H1 (cell line): Measurements from ENCODE around the gene SNW1. TPM values are rescaled to one million over a fixed set of nuclear protein-coding genes. Genes with fewer than 3 reads are reported as not detected.

ENCODE experiments used
- CTCF ChIA-PET: fragments of 300-600 bp; sonication (Branson Sonifier 250); formaldehyde crosslinking; loops from one replicate; lab custom pipeline; 2021; ENCODE audit not compliant: partially characterized antibody; lab: Charles Lee
- POLR2A ChIA-PET: fragments of 300-600 bp; sonication (Branson Sonifier 250); formaldehyde crosslinking; loops from one replicate; lab custom pipeline; 2021; ENCODE audit warnings: inconsistent platforms; ENCODE audit not compliant: partially characterized antibody; lab: Charles Lee
- DNase-seq, 2 experiments: peaks; one replicate each; pipeline versions ENCODE4 v3.0.0 to v3.0.0-alpha.2; 2010 to 2022; ENCODE audit warnings: low spot score in 2 of 2, low read depth in 1 of 2, mixed read lengths in 1 of 2
- FAIRE-seq: peaks from 2 replicates; lab custom pipeline; 2011; peaks lifted over from hg19 to GRCh38; lab: Jason Lieb, UNC
- H2AFZ ChIP-seq: 2 replicates; pipeline ENCODE4 v1.8.1; 2012; ENCODE audit warnings: low read length, inconsistent platforms
- H2AK5ac ChIP-seq: 2 replicates; pipeline ENCODE4 v1.6.1; 2013; ENCODE audit warnings: low read depth, low read length
- H2BK120ac ChIP-seq: replicated peaks from 2 replicates; pipeline ENCODE3; 2013; ENCODE audit warnings: low read depth, low read length, inconsistent platforms
- H2BK12ac ChIP-seq: 2 replicates; pipeline ENCODE4 v1.6.1; 2013; ENCODE audit warnings: low read depth, low read length
- H2BK15ac ChIP-seq: 2 replicates; pipeline ENCODE4 v1.6.1; 2013; ENCODE audit warnings: low read length
- H2BK20ac ChIP-seq: 2 replicates; pipeline ENCODE4 v1.6.1; 2013; ENCODE audit warnings: low read length
- H2BK5ac ChIP-seq: 2 replicates; pipeline ENCODE4 v1.6.1; 2013; ENCODE audit warnings: low read depth, low read length
- H3K14ac ChIP-seq: 2 replicates; pipeline ENCODE4 v1.6.1; 2013; ENCODE audit warnings: inconsistent platforms; ENCODE audit not compliant: insufficient read length
- H3K18ac ChIP-seq: 2 replicates; pipeline ENCODE4 v1.6.1; 2013; ENCODE audit warnings: low read length; ENCODE audit errors: extremely low read depth
- H3K23ac ChIP-seq: 2 replicates; pipeline ENCODE4 v1.6.1; 2013; ENCODE audit warnings: inconsistent platforms; ENCODE audit not compliant: insufficient read length
- H3K23me2 ChIP-seq: 2 replicates; pipeline ENCODE4 v1.6.1; 2013; ENCODE audit warnings: low read depth, low read length
- H3K27ac ChIP-seq: 2 replicates; pipeline ENCODE4 v1.6.1; 2011; ENCODE audit warnings: low read depth, low read length, inconsistent platforms
- H3K27me3 ChIP-seq, 4 experiments: replicated peaks in 1 of 4; 1 replicate in 1 of 4; 2 replicates in 3 of 4; pipeline versions ENCODE4 v1.6.1 to v1.8.1; 2011 to 2013; ENCODE audit warnings: low read length in 3 of 4, mild to moderate bottlenecking in 3 of 4, inconsistent platforms in 2 of 4, mixed read lengths in 2 of 4, moderate library complexity in 1 of 4; ENCODE audit not compliant: control insufficient read depth in 3 of 4, insufficient read depth in 3 of 4; ENCODE audit errors: extremely low read depth in 1 of 4
- H3K36me3 ChIP-seq, 4 experiments: 2 replicates each; pipeline versions ENCODE4 v1.6.1 to v1.8.1; 2011 to 2013; ENCODE audit warnings: mild to moderate bottlenecking in 4 of 4, low read length in 3 of 4, moderate library complexity in 2 of 4, control low read depth in 1 of 4, inconsistent platforms in 1 of 4; ENCODE audit not compliant: insufficient read depth in 4 of 4, control insufficient read depth in 2 of 4
- H3K4ac ChIP-seq: replicated peaks from 2 replicates; pipeline ENCODE3; 2013; ENCODE audit warnings: low read length, low read depth, mixed read lengths, inconsistent platforms; ENCODE audit not compliant: insufficient read length
- H3K4me1 ChIP-seq, 4 experiments: replicated peaks in 1 of 4; 1 replicate in 1 of 4; 2 replicates in 3 of 4; pipeline versions ENCODE4 v1.6.1 to v1.8.1; 2011 to 2013; ENCODE audit warnings: low read length in 3 of 4, inconsistent platforms in 2 of 4, mixed read lengths in 1 of 4; ENCODE audit not compliant: insufficient read depth in 4 of 4, control insufficient read depth in 3 of 4
- H3K4me2 ChIP-seq, 2 experiments: 2 replicates each; pipeline versions ENCODE4 v1.6.1 to v1.8.1; 2011 to 2013; ENCODE audit warnings: low read depth in 2 of 2, low read length in 2 of 2, control low read depth in 1 of 2, inconsistent platforms in 1 of 2, mild to moderate bottlenecking in 1 of 2; ENCODE audit not compliant: insufficient read depth in 1 of 2
- H3K4me3 ChIP-seq, 4 experiments: fragments of 200-600, 300-600 bp in 1 of 4; sonication (generic), shearing (Covaris generic), sonication (Bioruptor Twin) in 1 of 4; 2 replicates each; pipeline versions ENCODE4 v1.5.1 to v1.8.1; 2011 to 2016; ENCODE audit warnings: low read length in 4 of 4, low read depth in 3 of 4, control low read depth in 2 of 4, inconsistent platforms in 2 of 4, mild to moderate bottlenecking in 2 of 4, mixed read lengths in 1 of 4, moderate library complexity in 1 of 4; ENCODE audit not compliant: insufficient read depth in 2 of 4; ENCODE audit errors: extremely low read depth in 1 of 4
- H3K56ac ChIP-seq: replicated peaks from 2 replicates; pipeline ENCODE3; 2013; ENCODE audit warnings: low read depth, mild to moderate bottlenecking, mixed read lengths, low read length, inconsistent platforms; ENCODE audit not compliant: insufficient read length
- H3K79me1 ChIP-seq: 2 replicates; pipeline ENCODE4 v1.6.1; 2013; ENCODE audit warnings: low read depth, low read length, control low read depth
- H3K79me2 ChIP-seq, 2 experiments: 2 replicates each; pipeline versions ENCODE4 v1.6.1 to v1.8.1; 2012 to 2013; ENCODE audit warnings: low read length in 2 of 2, mild to moderate bottlenecking in 2 of 2, inconsistent platforms in 1 of 2; ENCODE audit not compliant: insufficient read depth in 2 of 2, control insufficient read depth in 1 of 2
- H3K9ac ChIP-seq, 4 experiments: replicated peaks in 1 of 4; 1 replicate in 1 of 4; 2 replicates in 3 of 4; pipeline versions ENCODE4 v1.6.1 to v1.8.1; 2011 to 2013; ENCODE audit warnings: low read depth in 3 of 4, low read length in 3 of 4, control low read depth in 2 of 4, mild to moderate bottlenecking in 2 of 4, moderate library complexity in 2 of 4, inconsistent platforms in 1 of 4; ENCODE audit errors: extremely low read depth in 1 of 4
- H3K9me3 ChIP-seq, 2 experiments: 2 replicates each; pipeline versions ENCODE4 v1.6.1 to v1.8.1; 2012 to 2013; ENCODE audit warnings: mild to moderate bottlenecking in 2 of 2, moderate library complexity in 2 of 2, control low read depth in 1 of 2, inconsistent platforms in 1 of 2, low read depth in 1 of 2, low read length in 1 of 2, mixed read lengths in 1 of 2; ENCODE audit not compliant: insufficient read depth in 2 of 2
- H4K20me1 ChIP-seq, 2 experiments: replicated peaks in 1 of 2; 2 replicates each; pipeline versions ENCODE3 to v1.8.1; 2011 to 2013; ENCODE audit warnings: inconsistent platforms in 2 of 2, low read length in 2 of 2, mild to moderate bottlenecking in 1 of 2; ENCODE audit not compliant: insufficient read depth in 2 of 2, control insufficient read depth in 1 of 2
- H4K5ac ChIP-seq: 2 replicates; pipeline ENCODE4 v1.6.1; 2013; ENCODE audit warnings: low read length, low read depth, mixed read lengths, inconsistent platforms; ENCODE audit not compliant: insufficient read length
- H4K8ac ChIP-seq: 2 replicates; pipeline ENCODE4 v1.8.0; 2013; ENCODE audit warnings: mild to moderate bottlenecking, moderate library complexity, low read length, inconsistent platforms; ENCODE audit not compliant: insufficient read depth; ENCODE audit errors: extremely low read depth
- H4K91ac ChIP-seq: replicated peaks from 2 replicates; pipeline ENCODE3; 2013; ENCODE audit warnings: low read length, mixed read lengths, inconsistent platforms; ENCODE audit not compliant: insufficient read length
- ASH2L ChIP-seq: fragments of 200-600, 300-600 bp; sonication (generic); IDR thresholded peaks from one replicate; pipeline ENCODE4 v1.7.1; 2017; ENCODE audit warnings: low read length
- BRCA1 ChIP-seq: IDR thresholded peaks from 2 replicates; pipeline ENCODE4 v1.6.1; 2012; ENCODE audit warnings: low read depth, low read length, improper control_type of control experiment
- NANOG ChIP-seq: IDR thresholded peaks from 2 replicates; pipeline ENCODE4 v1.6.1; 2011; ENCODE audit warnings: low read length, low read depth, mild to moderate bottlenecking, inconsistent platforms; ENCODE audit not compliant: insufficient read depth, poor library complexity, severe bottlenecking
- RAD21 ChIP-seq, 2 experiments: IDR thresholded peaks in 1 of 2; conservative IDR thresholded peaks in 1 of 2; 2 replicates each; pipeline ENCODE4 v1.6.1; 2011; ENCODE audit warnings: low read depth in 2 of 2, low read length in 2 of 2, improper control_type of control experiment in 1 of 2, inconsistent platforms in 1 of 2, mild to moderate bottlenecking in 1 of 2, moderate library complexity in 1 of 2
- RNF2 ChIP-seq: fragments of 200-900, 300-1000 bp; sonication (generic); IDR thresholded peaks from 2 replicates; pipeline ENCODE4 v1.7.1; 2016; ENCODE audit warnings: borderline replicate concordance, low read depth, mild to moderate bottlenecking, antibody characterized with exemption, low read length; ENCODE audit not compliant: poor library complexity, severe bottlenecking; ENCODE audit errors: missing control alignments
- TEAD4 ChIP-seq: IDR thresholded peaks from 2 replicates; pipeline ENCODE4 v1.6.1; 2012; ENCODE audit warnings: low read depth, low read length, inconsistent platforms, mixed read lengths
- WGBS, 2 experiments: shearing (Covaris generic) in 1 of 2; methylation state at CpG; one replicate each; pipeline versions ENCODE4 v1.1.6 to v1.1.7; 2013 to 2015; ENCODE audit warnings: low lambda C conversion rate in 2 of 2, mixed read lengths in 2 of 2, inconsistent platforms in 1 of 2, low coverage in 1 of 2, missing lambda C conversion rate in 1 of 2; ENCODE audit not compliant: insufficient replicate concordance in 2 of 2, insufficient coverage in 1 of 2, insufficient read length in 1 of 2; ENCODE audit errors: extremely low coverage in 1 of 2, missing lambda C conversion rate in 1 of 2; 5-methylcytosine and 5-hydroxymethylcytosine counted together
- polyA plus RNA-seq, 7 experiments: library from polyadenylated mRNA; depleted of rRNA in 3 of 7; stranded (reverse) in 5 of 7; unstranded in 2 of 7; fragments of >200 nt in 5 of 7; fragments of 200-250 nt in 2 of 7; gene quantifications; 1 replicate in 5 of 7; 2 replicates in 1 of 7; 4 replicates in 1 of 7; pipeline versions ENCODE4 v1.2.1 to v1.2.3, GENCODE V29; 2011 to 2013; ENCODE audit warnings: missing spikeins in 2 of 7, mixed read lengths in 2 of 7
- total RNA-seq: library from RNA; stranded (reverse); fragmentation: NEBNext Ultra II Directional; extraction: Animal tissue kit (Norgen Biotek cat#: 25700); gene quantifications from 2 replicates; pipeline ENCODE4 v1.2.1, GENCODE V29; 2021

The SNW1 gene
- total and polyA plus RNA-seq, 2 of the 8 experiments (the other 6 are each of a cell fraction or from before 2014, with no cell fraction given) = 13.2 to 79.2 TPM

DNA sequence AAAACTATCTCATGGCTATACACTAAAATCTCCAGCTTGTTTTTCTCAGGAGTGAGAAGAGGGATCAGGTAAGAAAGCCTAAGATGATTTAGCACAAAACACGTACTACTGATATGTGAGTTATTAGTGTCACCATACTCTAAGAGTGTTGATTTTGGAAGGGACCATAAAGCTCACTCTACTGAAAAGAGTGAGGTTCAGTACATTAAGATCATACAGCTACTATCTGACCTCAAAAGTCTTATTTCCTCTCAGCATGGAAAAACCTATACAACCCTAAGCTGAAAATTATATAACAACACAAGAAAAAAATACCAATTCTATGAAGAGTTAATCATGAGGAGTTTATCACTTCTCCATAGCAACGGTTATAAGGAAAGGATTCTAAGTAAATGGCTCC is 19.5 kb downstream of the SNW1 start:
- Histone ChIP-seq H3K18ac (no peak overlapping the region), H2BK15ac (no peak overlapping the region), H3K4me1 (no peaks in the 10 kb centered on the region), H3K9ac (no peak overlapping the region), H3K79me2 (peaks cover 0 to 4% of the 10 kb centered on the region in 2 experiments; a peak in 1 of 4 replicates), H4K20me1 (no peaks in the 10 kb centered on the region), H2BK5ac (no peak overlapping the region), H2BK120ac (no peak overlapping the region), H3K23me2 (no peaks in the 10 kb centered on the region), H3K27ac (no peak overlapping the region), H3K36me3 (peaks cover 14 to 46% (median 29%) of the 10 kb centered on the region in 4 experiments), H3K4ac (no peak overlapping the region), H3K27me3 (no peaks in the 10 kb centered on the region), H2AFZ (no peak overlapping the region), H2AK5ac (no peak overlapping the region), H3K9me3 (no peaks in the 10 kb centered on the region), H3K4me2 (no peak overlapping the region), H2BK12ac (no peak overlapping the region), H4K5ac (no peak overlapping the region), H3K4me3 (no peak overlapping the region), H3K14ac (no peak overlapping the region), H4K8ac (no peak overlapping the region), H4K91ac (no peak overlapping the region), H3K56ac (no peak overlapping the region), H3K79me1 (peaks cover 2% of the 10 kb centered on the region; the same call in 1 of the 2 replicates), H2BK20ac (no peak overlapping the region), H3K23ac (no peak overlapping the region)
- FAIRE-seq = no peak
- CTCF ChIA-PET = interaction anchor here (0.8 to 2.1 kb wide), 6 partner anchors 18 to 82 kb away, joined by 3 to 6 read pairs (median 3); no protein-coding TSS in a partner anchor
- WGBS, 2 experiments = 91% methylated on average over 2 of the region's 2 CpGs; no CpG with 5 or more reads in 1 of the 2 experiments
- POLR2A ChIA-PET = interaction anchor here (1.1 to 1.6 kb wide), 4 partner anchors 11 to 27 kb away, joined by 3 to 5 read pairs (median 3); no protein-coding TSS in a partner anchor
- DNase-seq = no peak
- TF ChIP-seq TEAD4 (no peak), ASH2L (no peak), BRCA1 (no peak), RAD21 (IDR thresholded peaks at IDR 0.05 in 1 of 2, conservative IDR thresholded peaks at IDR 0.05 in 1 of 2; ENCODE audit: low read depth in 2 of 2, low read length in 2 of 2) (no peak), RNF2 (no peak), NANOG (no peak)
